Natural killer cell treated with Interleukin-12 subunit alpha and Interleukin-12 subunit beta and Interleukin-15 and Interleukin-18, amount 100 ng/mL, for 72 hours (primary cell): ENCODE results near the gene CACNA1H. TPM values are rescaled to one million over a fixed set of nuclear protein-coding genes. Genes with fewer than 3 reads are reported as not detected.
"Not testable (repeated sequence)": the region's sequence is repeated elsewhere in the genome, so short reads cannot be mapped to it uniquely, and the experiment has no call there.

Source experiments
- ATAC-seq, 2 donors: fragments of 150-1000 bp; cut with Tn5 transposase in 1 of 2; sonication (Bioruptor Pico), chemical (Tn5 transposase) in 1 of 2; 2 replicates each; pipeline ENCODE4 v1.10.0; 2021
- DNase-seq: peaks from one replicate; pipeline ENCODE4 v3.0.0; 2022; ENCODE audit warnings: low spot score
- H3K27ac Mint-ChIP-seq, 2 donors: 1 replicate in 1 of 2; 2 replicates in 1 of 2; pipeline ENCODE4 v1.8.0; 2022; ENCODE audit warnings: mixed read lengths in 2 of 2, mild to moderate bottlenecking in 1 of 2, moderate library complexity in 1 of 2
- H3K27me3 Mint-ChIP-seq, 2 donors: 1 replicate in 1 of 2; 2 replicates in 1 of 2; pipeline ENCODE4 v1.8.0; 2022; ENCODE audit warnings: mixed read lengths in 2 of 2
- H3K36me3 Mint-ChIP-seq: one replicate; pipeline ENCODE4 v1.8.0; 2022; ENCODE audit warnings: mixed read lengths
- H3K4me1 Mint-ChIP-seq, 2 donors: 1 replicate in 1 of 2; 2 replicates in 1 of 2; pipeline ENCODE4 v1.8.0; 2022; ENCODE audit warnings: low read depth in 2 of 2, mixed read lengths in 2 of 2, mild to moderate bottlenecking in 1 of 2
- H3K4me3 Mint-ChIP-seq: one replicate; pipeline ENCODE4 v1.8.0; 2022; ENCODE audit warnings: mixed read lengths
- H3K9me3 Mint-ChIP-seq: 2 replicates; pipeline ENCODE4 v1.8.0; 2022; ENCODE audit warnings: mixed read lengths
- total RNA-seq, 2 donors: library from RNA; stranded (reverse); gene quantifications; one replicate each; pipeline ENCODE4 v1.2.3, GENCODE V29; 2022

CACNA1H gene
- total RNA-seq, 2 donors from 2014 or later: 0.21 to 0.31 TPM

DNA sequence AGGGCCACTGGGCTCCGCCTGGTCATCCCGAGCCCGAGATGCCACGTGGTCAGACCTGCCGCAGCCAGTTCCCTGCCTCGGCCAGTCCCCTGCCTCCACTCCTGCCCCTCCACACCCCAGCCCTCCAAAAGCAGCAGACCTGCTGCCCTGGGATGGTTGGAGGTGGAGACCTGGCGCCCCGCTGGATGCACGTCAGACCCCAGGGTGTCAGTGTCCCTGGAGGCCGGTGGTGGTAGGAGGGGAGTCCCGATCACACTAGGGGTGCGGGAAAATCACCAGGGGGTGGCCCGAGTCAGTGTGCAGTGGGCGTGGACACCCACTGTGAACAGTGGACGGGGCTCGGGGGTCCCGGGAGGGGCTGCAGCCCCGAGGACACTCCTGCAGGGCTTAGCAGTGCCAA, 45.3 kb downstream of the CACNA1H start:
- H3K27ac Mint-ChIP-seq: no peak overlapping the region
- DNase-seq: no peak
- H3K27me3 Mint-ChIP-seq: no peaks in the 10 kb centered on the region
- no peak for ATAC-seq
- H3K9me3 Mint-ChIP-seq: no peaks in the 10 kb centered on the region
- no peaks in the 10 kb centered on the region for H3K36me3 Mint-ChIP-seq
- H3K4me3 Mint-ChIP-seq: no peak overlapping the region
- H3K4me1 Mint-ChIP-seq: peaks cover 4 to 5% of the 10 kb centered on the region in 2 donors

- not testable (repeated sequence) for H3K36me3 Mint-ChIP-seq, DNase-seq, H3K27me3 Mint-ChIP-seq, ATAC-seq, H3K4me3 Mint-ChIP-seq, H3K4me1 Mint-ChIP-seq, H3K27ac Mint-ChIP-seq, H3K9me3 Mint-ChIP-seq
Measured at GRCh38 chr16:1198671-1199346, 45.9 kb downstream of the CACNA1H start.

DNA sequence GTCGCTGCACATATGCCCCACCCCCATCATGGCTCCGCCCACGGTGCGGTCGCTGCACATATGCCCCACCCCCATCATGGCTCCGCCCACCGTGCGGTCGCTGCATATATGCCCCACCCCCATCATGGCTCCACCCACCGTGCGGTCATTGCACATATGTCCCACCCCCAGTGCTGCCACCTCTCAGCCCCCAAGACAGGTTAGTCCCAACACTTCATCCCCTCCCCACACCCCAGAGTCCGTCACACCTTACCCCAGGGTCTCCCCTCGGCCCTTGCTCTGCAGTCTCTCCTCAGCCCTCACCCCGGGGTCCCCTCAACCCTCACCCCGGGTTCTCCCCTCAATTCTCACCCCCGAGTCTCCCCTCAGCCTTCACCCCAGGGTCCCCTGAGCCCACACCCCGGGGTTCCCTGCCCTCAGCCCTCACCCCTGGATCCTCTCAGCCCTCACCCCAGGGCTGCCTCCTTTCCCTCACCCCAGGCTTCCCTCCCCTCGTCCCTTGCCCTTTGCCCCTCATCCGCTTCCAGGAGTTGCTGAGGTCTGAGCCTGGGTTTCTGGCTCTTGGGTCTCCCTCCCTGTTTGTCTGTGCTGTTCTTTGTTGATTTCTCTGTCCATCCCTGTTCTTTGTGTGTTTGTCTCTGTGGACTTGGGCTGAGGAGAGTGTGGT, 46.6 kb downstream of the CACNA1H start:
- no peaks in the 10 kb centered on the region for H3K9me3 Mint-ChIP-seq
- no peak for ATAC-seq
- H3K4me1 Mint-ChIP-seq: peaks cover 4 to 5% of the 10 kb centered on the region in 2 donors
- DNase-seq: no peak
- no peak overlapping the region for H3K27ac Mint-ChIP-seq
- no peaks in the 10 kb centered on the region for H3K27me3 Mint-ChIP-seq
- H3K4me3 Mint-ChIP-seq: no peak overlapping the region
- no peaks in the 10 kb centered on the region for H3K36me3 Mint-ChIP-seq

GRCh38 chr16:1200014-1200627, 47.2 kb downstream of the CACNA1H start:
- ATAC-seq (no peak), DNase-seq (no peak)
- no peak overlapping the region for H3K4me3 Mint-ChIP-seq
- no peaks in the 10 kb centered on the region for H3K27me3 Mint-ChIP-seq
- H3K4me1 Mint-ChIP-seq: peaks cover 4 to 5% of the 10 kb centered on the region in 2 donors
- H3K27ac Mint-ChIP-seq: no peak overlapping the region
- H3K9me3 Mint-ChIP-seq: no peaks in the 10 kb centered on the region
- H3K36me3 Mint-ChIP-seq: no peaks in the 10 kb centered on the region

DNA sequence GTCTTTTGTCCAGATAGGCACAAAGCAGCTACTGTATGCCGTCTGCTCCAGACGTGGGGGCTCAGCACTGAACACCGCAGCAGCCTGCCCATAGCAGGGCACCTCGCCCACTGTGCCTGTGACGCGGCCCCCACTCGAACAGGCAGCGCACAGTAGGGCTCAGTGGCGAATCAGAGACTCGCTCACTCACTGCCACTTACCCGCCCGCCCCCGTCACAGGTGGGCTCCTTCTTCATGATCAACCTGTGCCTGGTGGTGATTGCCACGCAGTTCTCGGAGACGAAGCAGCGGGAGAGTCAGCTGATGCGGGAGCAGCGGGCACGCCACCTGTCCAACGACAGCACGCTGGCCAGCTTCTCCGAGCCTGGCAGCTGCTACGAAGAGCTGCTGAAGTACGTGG, 48.5 kb downstream of the CACNA1H start:
- Mint-ChIP-seq H3K9me3 (no peaks in the 10 kb centered on the region), H3K27ac (no peak overlapping the region), H3K36me3 (no peaks in the 10 kb centered on the region), H3K4me3 (no peak overlapping the region), H3K27me3 (no peaks in the 10 kb centered on the region), H3K4me1 (peaks cover 4 to 5% of the 10 kb centered on the region in 2 donors)
- ATAC-seq (no peak), DNase-seq (no peak)

- no peaks in the 10 kb centered on the region for H3K36me3 Mint-ChIP-seq
- no peak for ATAC-seq
- H3K4me1 Mint-ChIP-seq: peaks cover 4 to 5% of the 10 kb centered on the region in 2 donors
- H3K4me3 Mint-ChIP-seq: no peak overlapping the region
- no peaks in the 10 kb centered on the region for H3K27me3 Mint-ChIP-seq
- DNase-seq: no peak
- H3K9me3 Mint-ChIP-seq: no peaks in the 10 kb centered on the region
- no peak overlapping the region for H3K27ac Mint-ChIP-seq
Measured at GRCh38 chr16:1202274-1202673, 49.4 kb downstream of the CACNA1H start.

DNA sequence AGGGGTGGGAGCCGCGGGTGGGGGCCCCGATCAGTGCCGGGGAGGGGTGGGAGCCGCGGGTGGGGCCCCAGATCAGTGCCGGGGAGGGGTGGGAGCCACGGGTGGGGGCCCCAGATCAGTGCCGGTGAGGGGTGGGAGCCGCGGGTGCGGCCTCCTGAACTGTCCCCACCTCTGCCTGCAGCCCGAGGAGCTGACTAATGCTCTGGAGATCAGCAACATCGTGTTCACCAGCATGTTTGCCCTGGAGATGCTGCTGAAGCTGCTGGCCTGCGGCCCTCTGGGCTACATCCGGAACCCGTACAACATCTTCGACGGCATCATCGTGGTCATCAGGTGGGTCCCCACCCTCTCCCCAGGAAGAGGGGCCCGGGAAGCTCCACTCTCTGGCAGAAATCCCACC, 52.0 kb downstream of the CACNA1H start:
- Mint-ChIP-seq H3K36me3 (no peaks in the 10 kb centered on the region), H3K9me3 (no peaks in the 10 kb centered on the region), H3K27ac (no peak overlapping the region), H3K27me3 (no peaks in the 10 kb centered on the region), H3K4me3 (no peak overlapping the region), H3K4me1 (peaks cover 1 to 2% of the 10 kb centered on the region in 2 donors)
- ATAC-seq: no peak
- no peak for DNase-seq

GRCh38 chr16:1206326-1206725, 53.4 kb downstream of the CACNA1H start:
- H3K4me1 Mint-ChIP-seq: no peaks in the 10 kb centered on the region
- ATAC-seq (no peak), DNase-seq (no peak)
- H3K4me3 Mint-ChIP-seq: no peak overlapping the region
- no peak overlapping the region for H3K27ac Mint-ChIP-seq
- H3K27me3 Mint-ChIP-seq: no peaks in the 10 kb centered on the region
- H3K9me3 Mint-ChIP-seq: no peaks in the 10 kb centered on the region
- H3K36me3 Mint-ChIP-seq: no peaks in the 10 kb centered on the region

- ATAC-seq: no peak
- H3K27me3 Mint-ChIP-seq: no peaks in the 10 kb centered on the region
- no peaks in the 10 kb centered on the region for H3K36me3 Mint-ChIP-seq
- no peaks in the 10 kb centered on the region for H3K9me3 Mint-ChIP-seq
- H3K4me1 Mint-ChIP-seq: no peaks in the 10 kb centered on the region
- no peak overlapping the region for H3K27ac Mint-ChIP-seq
- DNase-seq: no peak
- H3K4me3 Mint-ChIP-seq: no peak overlapping the region
Measured at GRCh38 chr16:1206786-1207185, 53.9 kb downstream of the CACNA1H start.

- DNase-seq: no peak
- H3K36me3 Mint-ChIP-seq: no peaks in the 10 kb centered on the region
- H3K4me1 Mint-ChIP-seq: no peaks in the 10 kb centered on the region
- H3K27ac Mint-ChIP-seq: peak overlapping the region in 1 of 2 donors; percentile 39
- no peak overlapping the region for H3K4me3 Mint-ChIP-seq
- ATAC-seq: peak; percentile 24 to 57
- H3K9me3 Mint-ChIP-seq: no peaks in the 10 kb centered on the region
- H3K27me3 Mint-ChIP-seq: no peaks in the 10 kb centered on the region
Measured at GRCh38 chr16:1208239-1208830, 55.4 kb downstream of the CACNA1H start.

- no peaks in the 10 kb centered on the region for H3K36me3 Mint-ChIP-seq
- no peak overlapping the region for H3K4me3 Mint-ChIP-seq
- no peak overlapping the region for H3K27ac Mint-ChIP-seq
- no peak for ATAC-seq
- no peaks in the 10 kb centered on the region for H3K27me3 Mint-ChIP-seq
- DNase-seq: no peak
- H3K9me3 Mint-ChIP-seq: no peaks in the 10 kb centered on the region
- H3K4me1 Mint-ChIP-seq: no peaks in the 10 kb centered on the region
Measured at GRCh38 chr16:1209081-1209480, 56.2 kb downstream of the CACNA1H start.

DNA sequence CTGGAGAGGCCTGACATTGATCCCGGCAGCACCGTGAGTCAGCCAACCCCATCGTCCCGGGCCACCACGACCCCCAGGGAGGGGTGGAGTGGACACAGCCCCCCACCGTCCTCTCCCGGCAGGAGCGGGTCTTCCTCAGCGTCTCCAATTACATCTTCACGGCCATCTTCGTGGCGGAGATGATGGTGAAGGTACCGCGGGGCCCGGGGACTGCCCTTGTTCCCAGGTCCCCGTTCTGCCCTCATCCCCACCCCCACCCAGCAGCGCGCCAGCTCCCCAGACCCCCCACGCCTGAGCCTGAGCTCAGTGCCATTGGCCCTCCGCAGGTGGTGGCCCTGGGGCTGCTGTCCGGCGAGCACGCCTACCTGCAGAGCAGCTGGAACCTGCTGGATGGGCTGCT, 57.6 kb downstream of the CACNA1H start:
- DNase-seq (no peak), ATAC-seq (no peak)
- H3K4me1 Mint-ChIP-seq: no peaks in the 10 kb centered on the region
- H3K27me3 Mint-ChIP-seq: no peaks in the 10 kb centered on the region
- H3K4me3 Mint-ChIP-seq: no peak overlapping the region
- H3K27ac Mint-ChIP-seq: no peak overlapping the region
- no peaks in the 10 kb centered on the region for H3K9me3 Mint-ChIP-seq
- no peaks in the 10 kb centered on the region for H3K36me3 Mint-ChIP-seq

- DNase-seq: no peak
- ATAC-seq: no peak
- H3K27me3 Mint-ChIP-seq: no peaks in the 10 kb centered on the region
- no peaks in the 10 kb centered on the region for H3K36me3 Mint-ChIP-seq
- H3K4me1 Mint-ChIP-seq: no peaks in the 10 kb centered on the region
- no peaks in the 10 kb centered on the region for H3K9me3 Mint-ChIP-seq
- H3K4me3 Mint-ChIP-seq: no peak overlapping the region
- H3K27ac Mint-ChIP-seq: no peak overlapping the region
Measured at GRCh38 chr16:1211451-1212268, 58.8 kb downstream of the CACNA1H start.
